ENCODE results near the gene RWDD4.

Gene RWDD4

DNA sequence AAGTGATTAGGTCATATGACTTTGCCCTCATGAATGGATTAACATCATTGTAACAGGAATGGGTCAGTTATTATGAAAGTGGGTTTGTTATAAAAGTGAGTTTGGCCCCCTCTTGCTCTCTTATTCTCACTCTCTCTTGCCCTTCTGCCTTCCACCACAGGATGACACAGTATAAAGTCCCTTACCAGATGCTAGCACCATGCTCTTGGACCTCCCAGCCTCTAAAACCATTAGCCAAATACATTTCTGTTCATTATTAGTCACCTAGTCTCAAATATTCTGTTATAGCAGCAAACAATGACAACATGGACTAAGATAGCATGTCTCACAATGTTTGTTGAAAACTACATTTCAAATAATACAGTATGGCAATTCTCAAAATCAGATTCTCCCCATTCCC, 59.7 kb downstream of the RWDD4 start:
- DNase-seq: no peak

GRCh38 chr4:183596067-183596757, 62.8 kb downstream of the RWDD4 start:
- no peak for DNase-seq

DNA sequence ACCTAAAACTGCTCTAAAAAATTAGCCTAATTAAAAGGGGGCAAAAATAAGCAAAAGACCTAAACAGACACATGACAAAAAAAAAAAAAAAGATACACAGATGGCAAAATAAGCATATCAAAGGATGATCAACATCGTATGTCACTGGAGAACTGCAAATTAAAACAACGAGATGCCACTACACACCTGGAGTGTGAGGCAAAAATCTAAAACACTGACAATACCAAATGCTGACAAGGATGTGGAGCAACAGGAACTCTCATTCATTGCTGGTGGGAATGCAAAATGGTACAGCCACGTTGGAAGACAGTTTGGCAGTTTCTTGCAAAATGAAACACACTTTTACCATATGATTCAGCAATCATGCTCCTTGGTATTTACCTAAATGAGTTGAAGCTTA, 64.2 kb downstream of the RWDD4 start:
- DNase-seq: no peak

DNA sequence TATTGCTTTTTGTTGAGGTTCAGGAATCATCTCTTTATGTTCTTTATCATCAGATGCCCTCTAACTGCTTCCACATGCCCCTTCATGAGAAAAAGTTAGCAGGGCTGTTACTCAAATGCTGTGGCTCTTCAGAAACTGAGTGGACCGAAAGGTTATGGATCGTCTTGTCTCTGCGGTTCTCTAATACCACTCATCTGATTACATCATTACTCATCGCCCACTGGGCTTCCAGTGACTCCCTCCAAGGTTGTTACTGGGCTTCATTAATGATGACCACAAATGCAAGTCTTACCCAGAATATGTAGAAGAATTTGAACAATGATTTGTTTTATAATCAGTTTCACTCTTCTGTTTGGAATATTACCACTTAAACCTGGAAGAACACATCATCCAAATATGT, 67.7 kb downstream of the RWDD4 start:
- DNase-seq: no peak
